Measurements from ENCODE around the gene ABHD17A. TPM values are rescaled to one million over a fixed set of nuclear protein-coding genes. Genes with fewer than 3 reads are reported as not detected.

The ABHD17A gene
- total RNA-seq, 1 experiment from 2014 or later: 68.2 TPM

DNA sequence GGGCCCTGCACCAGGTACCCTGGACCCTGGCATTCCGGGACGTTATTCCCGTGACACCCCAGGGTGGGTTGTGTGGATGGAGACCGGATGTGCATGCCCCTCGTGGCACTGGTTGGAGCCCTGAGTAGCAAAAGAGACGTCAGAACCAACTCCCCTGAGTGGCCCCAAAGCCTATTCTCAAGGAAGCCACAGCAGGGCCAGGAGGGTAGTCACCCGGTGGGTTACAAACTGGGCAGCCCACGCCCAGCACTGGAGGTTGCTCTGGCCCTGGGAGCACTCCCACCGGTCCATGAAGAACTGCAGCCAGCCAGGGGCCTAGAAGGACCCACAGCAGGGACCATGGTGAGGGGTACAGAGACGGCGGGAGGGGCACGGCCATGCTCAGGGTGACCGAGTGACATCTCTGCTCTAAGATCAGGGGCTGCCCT lies 29.5 kb downstream of the ABHD17A start:
- intact Hi-C loops (cut with micrococcal nuclease): no loop called here
- Histone ChIP-seq H3K4me2 (ENCODE audit: low read length) (peak overlapping the region; percentile 83), H3K36me3 (ENCODE audit: control insufficient read depth in 1 of 2, insufficient read depth in 2 of 2, low read length in 2 of 2) (peaks cover 0 to 7% of the 10 kb centered on the region in 2 experiments; a peak in 1 of 4 replicates), H4K20me1 (ENCODE audit: insufficient read depth) (peaks cover 7% of the 10 kb centered on the region; the same call in 1 of the 2 replicates), H3K4me3 (replicated peaks in 1 of 2; ENCODE audit: low read depth in 1 of 2, low read length in 2 of 2) (peak overlapping the region; percentile 22 to 32; a peak in 3 of 4 replicates), H3K9me3 (ENCODE audit: control insufficient read depth in 1 of 2, insufficient read depth in 1 of 2, low read depth in 1 of 2, low read length in 2 of 2) (no peaks in the 10 kb centered on the region), H3K4me1 (ENCODE audit: control insufficient read depth in 1 of 2, insufficient read depth in 2 of 2, low read length in 2 of 2) (peaks cover 78 to 88% of the 10 kb centered on the region in 2 experiments), H3K9ac (ENCODE audit: low read length) (peak overlapping the region; percentile 53), H3K79me2 (ENCODE audit: insufficient read depth, low read length) (peaks cover 94% of the 10 kb centered on the region), H3K27ac (ENCODE audit: low read depth, low read length) (peak overlapping the region; percentile 88), H2AFZ (ENCODE audit: low read depth, low read length, poor library complexity, severe bottlenecking) (no peak overlapping the region), H3K9me2 (ENCODE audit: insufficient read depth) (no peaks in the 10 kb centered on the region), H3K27me3 (ENCODE audit: insufficient read depth, low read length) (no peaks in the 10 kb centered on the region)
- ChIA-PET CTCF (interaction anchor here (0.7 to 1.4 kb wide), 2 partner anchors 9 to 29 kb away, joined by 3 read pairs; no protein-coding TSS in a partner anchor), POLR2A (no interaction called here), RAD21 (ENCODE audit: low non-redundant PET in 1 of 2, low total read pairs in 2 of 2, uncharacterized antibody in 2 of 2, unreplicated experiment in 2 of 2) (no interaction called here)
- TF ChIP-seq EGR1 (IDR thresholded peaks at IDR 0.05; ENCODE audit: low read depth): no peak
- TF ChIP-seq JUND (IDR thresholded peaks at IDR 0.05): no peak
- no peak for TF ChIP-seq POLR2A (IDR thresholded peaks at IDR 0.05; ENCODE audit: borderline replicate concordance, extremely low read depth, insufficient read depth, insufficient read length)
- no peak for TF ChIP-seq EZH2 (IDR thresholded peaks at IDR 0.05)
- TF ChIP-seq ZFX (IDR thresholded peaks at IDR 0.05): no peak
- no peak for TF ChIP-seq YY1 (IDR thresholded peaks at IDR 0.05; ENCODE audit: extremely low read depth, insufficient replicate concordance, low read depth, low read length)
- no peak for TF ChIP-seq ELF1 (IDR thresholded peaks at IDR 0.05; ENCODE audit: borderline replicate concordance, low read depth)
- no peak for TF ChIP-seq SIN3A (IDR thresholded peaks at IDR 0.05; ENCODE audit: low read depth)
- no peak for TF ChIP-seq EZH2phosphoT487 (IDR thresholded peaks at IDR 0.05; ENCODE audit: borderline replicate concordance)
- no peak for TF ChIP-seq CEBPB (IDR thresholded peaks at IDR 0.05; ENCODE audit: low read depth)
- no peak for TF ChIP-seq TCF7L2 (IDR thresholded peaks at IDR 0.05; ENCODE audit: borderline replicate concordance, extremely low read depth, insufficient read depth, insufficient read length)
- TF ChIP-seq ATF3 (IDR thresholded peaks at IDR 0.05): no peak
- no peak for TF ChIP-seq CBX3 (IDR thresholded peaks at IDR 0.05; ENCODE audit: low read depth)
- no peak for TF ChIP-seq REST (IDR thresholded peaks at IDR 0.05; ENCODE audit: low read depth)
- no peak for TF ChIP-seq CTCF (IDR thresholded peaks at IDR 0.05 in 2 of 3, conservative IDR thresholded peaks at IDR 0.05 in 1 of 3; ENCODE audit: borderline replicate concordance in 1 of 3, insufficient read depth in 1 of 3, low read depth in 2 of 3, low read length in 2 of 3)
- no peak for TF ChIP-seq POLR2AphosphoS5 (IDR thresholded peaks at IDR 0.05; ENCODE audit: low read depth, low read length)
- TF ChIP-seq SP1 (IDR thresholded peaks at IDR 0.05; ENCODE audit: low read depth): no peak
- TF ChIP-seq RAD21 (IDR thresholded peaks at IDR 0.05; ENCODE audit: low read depth): no peak
- no peak for TF ChIP-seq SRF (IDR thresholded peaks at IDR 0.05; ENCODE audit: low read depth)
- TF ChIP-seq, protein P1, sequence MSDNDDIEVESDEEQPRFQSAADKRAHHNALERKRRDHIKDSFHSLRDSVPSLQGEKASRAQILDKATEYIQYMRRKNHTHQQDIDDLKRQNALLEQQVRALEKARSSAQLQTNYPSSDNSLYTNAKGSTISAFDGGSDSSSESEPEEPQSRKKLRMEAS (IDR thresholded peaks at IDR 0.05): no peak
- no TSS peak for BruUV-seq (replicated peaks)
- ATAC-seq: no peak
- no peak for DNase-seq (ENCODE audit: low read depth, low spot score)
